ENCODE measurements around the gene TBC1D2.

TBC1D2 gene

GRCh38 chr9:98234245-98234825 lies 21.1 kb downstream of the TBC1D2 start:
- ATAC-seq (ENCODE audit: insufficient read depth, low read depth) (no peak), DNase-seq (no peak)
- no peaks in the 10 kb centered on the region for H4K20me1 ChIP-seq (ENCODE audit: insufficient read depth, low read length)
- no peaks in the 10 kb centered on the region for H3K79me2 ChIP-seq (ENCODE audit: insufficient read depth, low read length)
- H3K4me2 ChIP-seq (ENCODE audit: insufficient read depth, low read length) = no peak overlapping the region
- peak; percentile 36 for TF ChIP-seq CTCF (IDR thresholded peaks at IDR 0.05; ENCODE audit: borderline replicate concordance, extremely low read depth, low read length, poor library complexity, severe bottlenecking)
- TF ChIP-seq EZH2 (IDR thresholded peaks at IDR 0.05; ENCODE audit: borderline replicate concordance, low read depth, low read length, severe bottlenecking) = no peak
- H3K36me3 ChIP-seq (ENCODE audit: insufficient read depth, low read length) = no peaks in the 10 kb centered on the region
- H3K9ac ChIP-seq (ENCODE audit: low read depth, low read length) = no peak overlapping the region
- H3K9me3 ChIP-seq (ENCODE audit: insufficient read depth, low read length, severe bottlenecking) = no peaks in the 10 kb centered on the region
- H3K27ac ChIP-seq (ENCODE audit: low read length) = no peak overlapping the region
- H3K4me3 ChIP-seq (ENCODE audit: low read depth in 1 of 2, low read length in 2 of 2) = no peak overlapping the region
- H2AFZ ChIP-seq (ENCODE audit: low read depth, low read length) = no peak overlapping the region
- no peaks in the 10 kb centered on the region for H3K4me1 ChIP-seq (ENCODE audit: insufficient read depth, low read length)
- no peaks in the 10 kb centered on the region for H3K27me3 ChIP-seq (ENCODE audit: insufficient read depth, low read length, poor library complexity)

DNA sequence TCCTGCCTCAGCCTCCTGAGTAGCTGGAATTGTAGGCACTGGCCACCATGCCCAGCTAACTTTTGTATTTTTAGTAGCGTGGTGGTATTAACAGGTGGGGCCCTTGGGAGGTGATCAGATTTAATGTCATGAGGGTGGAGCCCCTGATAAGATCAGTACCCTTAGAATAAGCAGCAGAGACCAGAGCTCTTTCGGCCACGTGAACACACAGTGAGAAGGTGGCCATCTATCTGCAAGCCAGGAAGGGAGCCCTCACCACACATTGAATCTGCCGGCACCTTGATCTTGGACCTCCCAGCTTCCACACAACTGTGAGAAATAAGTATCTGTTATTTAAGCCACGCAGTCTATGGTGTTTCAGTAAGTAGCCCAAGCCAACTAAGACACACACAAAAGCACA lies 22.5 kb downstream of the TBC1D2 start:
- H3K4me2 ChIP-seq (ENCODE audit: insufficient read depth, low read length) = no peak overlapping the region
- no peak for TF ChIP-seq EZH2 (IDR thresholded peaks at IDR 0.05; ENCODE audit: borderline replicate concordance, low read depth, low read length, severe bottlenecking)
- no peak for TF ChIP-seq CTCF (IDR thresholded peaks at IDR 0.05; ENCODE audit: borderline replicate concordance, extremely low read depth, low read length, poor library complexity, severe bottlenecking)

DNA sequence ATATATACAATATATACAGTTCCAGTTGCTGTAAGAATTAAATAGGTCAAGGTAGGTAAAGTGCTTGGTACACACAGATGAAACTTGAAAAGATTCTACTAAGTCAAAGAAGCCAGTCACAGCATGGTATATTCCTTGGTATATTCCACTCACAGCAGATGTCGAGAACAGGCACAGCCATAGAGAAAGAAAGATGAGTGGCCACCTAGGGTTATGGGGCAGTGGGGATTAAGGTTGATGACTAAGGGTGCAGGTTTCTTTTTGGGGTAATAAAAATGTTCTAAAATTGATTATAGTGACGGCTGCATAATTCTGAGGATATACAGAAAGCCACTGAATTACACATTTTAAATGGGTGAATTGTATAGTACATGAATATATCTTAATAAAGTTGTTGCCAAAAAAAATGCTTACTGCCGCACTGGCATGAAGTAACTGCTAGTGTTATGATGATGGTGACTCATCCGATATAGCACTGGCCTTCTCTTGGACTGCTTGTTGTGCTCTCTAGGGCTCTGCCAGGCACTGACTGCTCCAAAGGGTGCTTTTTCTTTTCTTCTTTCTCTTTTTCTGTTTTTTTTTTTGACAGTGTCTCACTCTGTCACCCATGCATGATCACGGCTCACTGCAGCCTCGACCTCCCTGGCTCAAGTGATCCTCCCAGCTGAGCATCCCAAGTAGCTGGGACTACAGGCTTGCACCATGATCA lies 23.5 kb downstream of the TBC1D2 start:
- Histone ChIP-seq H3K9me3 (ENCODE audit: insufficient read depth, low read length, severe bottlenecking) (no peaks in the 10 kb centered on the region), H3K4me2 (ENCODE audit: insufficient read depth, low read length) (no peak overlapping the region), H3K4me1 (ENCODE audit: insufficient read depth, low read length) (no peaks in the 10 kb centered on the region), H3K9ac (ENCODE audit: low read depth, low read length) (no peak overlapping the region), H3K4me3 (ENCODE audit: low read depth in 1 of 2, low read length in 2 of 2) (no peak overlapping the region), H4K20me1 (ENCODE audit: insufficient read depth, low read length) (no peaks in the 10 kb centered on the region; the same call in 1 of the 2 replicates), H2AFZ (ENCODE audit: low read depth, low read length) (no peak overlapping the region), H3K27me3 (ENCODE audit: insufficient read depth, low read length, poor library complexity) (no peaks in the 10 kb centered on the region), H3K36me3 (ENCODE audit: insufficient read depth, low read length) (no peaks in the 10 kb centered on the region), H3K79me2 (ENCODE audit: insufficient read depth, low read length) (no peaks in the 10 kb centered on the region), H3K27ac (ENCODE audit: low read length) (no peak overlapping the region)
- no peak for ATAC-seq (ENCODE audit: insufficient read depth, low read depth)
- no peak for TF ChIP-seq CTCF (IDR thresholded peaks at IDR 0.05; ENCODE audit: borderline replicate concordance, extremely low read depth, low read length, poor library complexity, severe bottlenecking)
- no peak for TF ChIP-seq EZH2 (IDR thresholded peaks at IDR 0.05; ENCODE audit: borderline replicate concordance, low read depth, low read length, severe bottlenecking)
- DNase-seq = no peak

More for the DNA sequence above, 22.5 kb downstream of the TBC1D2 start:
- Histone ChIP-seq H4K20me1 (ENCODE audit: insufficient read depth, low read length) (no peaks in the 10 kb centered on the region; the same call in 1 of the 2 replicates), H2AFZ (ENCODE audit: low read depth, low read length) (no peak overlapping the region), H3K79me2 (ENCODE audit: insufficient read depth, low read length) (no peaks in the 10 kb centered on the region), H3K4me3 (ENCODE audit: low read depth in 1 of 2, low read length in 2 of 2) (no peak overlapping the region), H3K27me3 (ENCODE audit: insufficient read depth, low read length, poor library complexity) (no peaks in the 10 kb centered on the region), H3K36me3 (ENCODE audit: insufficient read depth, low read length) (no peaks in the 10 kb centered on the region), H3K9me3 (ENCODE audit: insufficient read depth, low read length, severe bottlenecking) (no peaks in the 10 kb centered on the region), H3K9ac (ENCODE audit: low read depth, low read length) (no peak overlapping the region), H3K4me1 (ENCODE audit: insufficient read depth, low read length) (no peaks in the 10 kb centered on the region), H3K27ac (ENCODE audit: low read length) (no peak overlapping the region)
- DNase-seq = no peak
- no peak for ATAC-seq (ENCODE audit: insufficient read depth, low read depth)
